Measurements from ENCODE around the gene HS6ST2.

HS6ST2 gene

DNA sequence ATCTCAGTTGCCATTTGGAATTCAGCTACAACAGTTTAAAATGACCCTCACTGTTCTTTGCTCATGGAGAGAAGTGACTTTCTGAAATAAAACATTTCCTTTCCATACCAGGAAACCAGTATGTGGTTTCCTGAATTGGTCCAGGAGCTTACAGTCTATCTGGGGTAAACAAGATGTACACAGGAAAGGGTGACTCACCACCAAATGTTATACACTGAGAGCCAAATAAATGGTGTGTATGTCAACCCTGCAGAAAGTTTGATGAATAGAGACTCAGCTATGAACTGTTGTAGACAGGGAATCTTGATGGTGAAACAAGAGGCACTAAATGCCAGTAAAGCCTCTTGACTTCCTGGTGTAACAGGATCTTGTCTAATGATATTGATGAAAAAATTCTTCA lies 100.4 kb downstream of the HS6ST2 start:
- DNase-seq: no peak
- H3K27ac ChIP-seq (ENCODE audit: low read depth, low read length): no peak overlapping the region
- no peaks in the 10 kb centered on the region for H3K27me3 ChIP-seq (ENCODE audit: insufficient read depth, low read length, poor library complexity)

DNA sequence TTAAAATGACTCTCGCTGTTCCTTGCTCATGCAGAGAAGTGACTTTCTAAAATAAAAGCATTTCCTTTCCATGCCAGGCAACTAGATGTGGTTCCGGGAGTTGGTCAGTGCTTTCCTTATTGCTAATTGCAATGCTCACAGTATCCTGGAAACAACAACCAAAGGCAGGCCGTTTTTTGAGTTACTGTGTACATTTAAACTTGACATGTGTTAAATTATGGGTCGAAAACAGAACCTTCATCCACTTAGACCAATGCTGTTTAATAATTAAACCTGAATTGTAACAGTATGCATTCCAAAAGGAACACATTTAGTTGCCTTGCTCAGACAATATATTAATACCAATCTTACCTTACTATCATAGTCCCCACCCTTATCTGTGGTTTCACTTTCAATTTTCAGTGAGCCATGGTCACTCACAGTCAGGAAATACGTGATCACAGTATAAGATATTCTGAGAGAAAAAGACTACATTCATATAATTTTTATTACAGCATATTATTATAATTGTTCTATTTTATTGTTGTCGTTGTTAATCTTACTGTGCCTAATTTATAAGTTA lies 102.6 kb downstream of the HS6ST2 start:
- Histone ChIP-seq H3K4me2 (ENCODE audit: low read length) (no peak overlapping the region), H2BK5ac (ENCODE audit: low read length) (no peak overlapping the region), H2AK5ac (ENCODE audit: low read length) (no peak overlapping the region), H3K79me1 (ENCODE audit: low read length) (no peaks in the 10 kb centered on the region), H3K27me3 (ENCODE audit: insufficient read depth, low read length, poor library complexity) (no peaks in the 10 kb centered on the region), H2BK15ac (replicated peaks; ENCODE audit: low read depth) (no peak overlapping the region), H3K4ac (ENCODE audit: low read depth, low read length) (no peak overlapping the region), H3K27ac (ENCODE audit: low read depth, low read length) (no peak overlapping the region), H3K56ac (ENCODE audit: low read length) (no peak overlapping the region), H3K9ac (ENCODE audit: low read length) (no peak overlapping the region), H2BK120ac (ENCODE audit: low read depth, low read length) (no peak overlapping the region), H4K8ac (ENCODE audit: low read depth, low read length) (no peak overlapping the region), H3K79me2 (ENCODE audit: control insufficient read depth, insufficient read depth, low read length) (no peaks in the 10 kb centered on the region), H3K36me3 (ENCODE audit: control insufficient read depth, insufficient read depth, low read length) (no peaks in the 10 kb centered on the region), H4K5ac (ENCODE audit: low read length) (no peak overlapping the region), H3K23ac (ENCODE audit: low read length) (no peak overlapping the region), H3K4me1 (ENCODE audit: control insufficient read depth, low read depth, low read length) (no peaks in the 10 kb centered on the region), H3K18ac (ENCODE audit: low read length) (no peak overlapping the region), H3K4me3 (ENCODE audit: low read length) (no peak overlapping the region)
- no peak for DNase-seq
- WGBS (ENCODE audit: extremely low coverage, insufficient coverage, low lambda C conversion rate): no CpG with 5 or more reads among the region's 6 CpGs

More for the DNA sequence above, 100.4 kb downstream of the HS6ST2 start:
- no peaks in the 10 kb centered on the region for H3K36me3 ChIP-seq (ENCODE audit: control insufficient read depth, insufficient read depth, low read length)
- H3K4me3 ChIP-seq (ENCODE audit: low read length): no peak overlapping the region
- no peak overlapping the region for H2AK5ac ChIP-seq (ENCODE audit: low read length)
- no peaks in the 10 kb centered on the region for H3K4me1 ChIP-seq (ENCODE audit: control insufficient read depth, low read depth, low read length)
- no peak overlapping the region for H3K4me2 ChIP-seq (ENCODE audit: low read length)
- no peak overlapping the region for H3K23ac ChIP-seq (ENCODE audit: low read length)
- no peak overlapping the region for H3K18ac ChIP-seq (ENCODE audit: low read length)
- no peak overlapping the region for H3K56ac ChIP-seq (ENCODE audit: low read length)
- H3K4ac ChIP-seq (ENCODE audit: low read depth, low read length): no peak overlapping the region
- no peak overlapping the region for H4K8ac ChIP-seq (ENCODE audit: low read depth, low read length)
- no peak overlapping the region for H2BK120ac ChIP-seq (ENCODE audit: low read depth, low read length)
- H3K9ac ChIP-seq (ENCODE audit: low read length): no peak overlapping the region
- no peak overlapping the region for H4K5ac ChIP-seq (ENCODE audit: low read length)
- no peak overlapping the region for H2BK15ac ChIP-seq (replicated peaks; ENCODE audit: low read depth)
- no peak overlapping the region for H2BK5ac ChIP-seq (ENCODE audit: low read length)
- no peaks in the 10 kb centered on the region for H3K79me1 ChIP-seq (ENCODE audit: low read length)
- H3K79me2 ChIP-seq (ENCODE audit: control insufficient read depth, insufficient read depth, low read length): no peaks in the 10 kb centered on the region

DNA sequence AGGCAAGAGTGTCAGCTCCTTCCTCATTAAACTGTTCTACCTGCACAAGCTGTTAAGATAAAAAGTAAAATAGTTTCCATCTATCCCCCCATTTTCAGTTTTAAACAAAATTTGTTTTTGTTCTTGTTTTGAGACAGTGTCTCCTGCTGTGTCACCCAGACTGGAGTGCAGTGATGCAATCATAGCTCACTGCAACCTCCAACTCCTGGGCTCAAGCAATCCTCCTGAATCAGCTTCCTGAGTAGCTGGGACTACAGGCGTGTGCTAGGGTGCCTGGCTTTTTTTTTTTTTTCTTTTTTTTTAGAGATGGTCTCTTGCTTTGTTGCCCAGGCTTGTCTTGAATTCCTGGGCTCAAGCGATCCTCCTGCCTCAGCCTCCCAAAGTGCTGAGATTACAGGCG lies 105.4 kb downstream of the HS6ST2 start:
- no peak overlapping the region for H2BK5ac ChIP-seq (ENCODE audit: low read length)
- H3K56ac ChIP-seq (ENCODE audit: low read length): no peak overlapping the region
- no peaks in the 10 kb centered on the region for H3K27me3 ChIP-seq (ENCODE audit: insufficient read depth, low read length, poor library complexity)
- H2BK15ac ChIP-seq (replicated peaks; ENCODE audit: low read depth): no peak overlapping the region
- no peak overlapping the region for H3K9ac ChIP-seq (ENCODE audit: low read length)
- H3K4ac ChIP-seq (ENCODE audit: low read depth, low read length): no peak overlapping the region
- H3K4me1 ChIP-seq (ENCODE audit: control insufficient read depth, low read depth, low read length): no peaks in the 10 kb centered on the region
- H3K23ac ChIP-seq (ENCODE audit: low read length): no peak overlapping the region
- WGBS (ENCODE audit: extremely low coverage, insufficient coverage, low lambda C conversion rate): no CpG with 5 or more reads among the region's 3 CpGs
- H3K79me2 ChIP-seq (ENCODE audit: control insufficient read depth, insufficient read depth, low read length): no peaks in the 10 kb centered on the region
- no peak overlapping the region for H3K4me2 ChIP-seq (ENCODE audit: low read length)
- no peak overlapping the region for H2BK120ac ChIP-seq (ENCODE audit: low read depth, low read length)
- DNase-seq: no peak
- no peak overlapping the region for H2AK5ac ChIP-seq (ENCODE audit: low read length)
- H4K5ac ChIP-seq (ENCODE audit: low read length): no peak overlapping the region
- no peaks in the 10 kb centered on the region for H3K79me1 ChIP-seq (ENCODE audit: low read length)
- no peak overlapping the region for H4K8ac ChIP-seq (ENCODE audit: low read depth, low read length)
- H3K27ac ChIP-seq (ENCODE audit: low read depth, low read length): no peak overlapping the region
- no peak overlapping the region for H3K18ac ChIP-seq (ENCODE audit: low read length)
- H3K4me3 ChIP-seq (ENCODE audit: low read length): no peak overlapping the region
- no peaks in the 10 kb centered on the region for H3K36me3 ChIP-seq (ENCODE audit: control insufficient read depth, insufficient read depth, low read length)

DNA sequence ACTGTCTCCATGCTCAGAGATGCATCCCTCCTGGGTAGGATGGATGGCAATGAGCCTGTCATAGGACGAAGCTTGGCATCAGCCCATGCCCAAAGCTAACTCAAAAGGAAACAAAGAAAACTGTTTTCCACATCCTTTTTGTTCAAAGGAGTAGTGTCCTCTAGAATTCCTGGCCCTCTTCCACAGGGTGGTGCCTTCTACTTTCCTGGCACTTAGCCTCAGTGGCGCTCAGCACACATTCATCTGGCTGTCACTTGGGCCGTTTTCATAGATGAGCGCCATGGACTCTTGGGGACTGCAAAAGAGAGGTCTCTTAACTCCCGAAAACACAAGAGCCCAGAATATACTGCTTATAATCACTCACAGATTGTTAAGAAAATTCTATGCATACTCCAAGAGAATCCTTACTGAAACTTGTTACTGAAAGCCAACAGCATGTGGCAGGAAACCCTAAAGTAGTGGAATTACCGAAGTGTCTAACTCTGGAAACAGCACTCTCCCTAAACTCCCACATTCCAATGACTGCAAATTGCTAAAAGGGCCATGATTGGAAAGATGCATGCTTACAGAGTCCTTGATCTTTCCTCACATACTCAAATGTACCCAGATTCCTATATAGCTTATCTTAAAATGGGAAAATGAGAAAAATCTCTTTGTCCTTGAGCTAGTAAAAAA lies 110.0 kb downstream of the HS6ST2 start:
- H3K4me1 ChIP-seq (ENCODE audit: control insufficient read depth, low read depth, low read length): no peaks in the 10 kb centered on the region
- no peak overlapping the region for H2BK15ac ChIP-seq (replicated peaks; ENCODE audit: low read depth)
- no peak overlapping the region for H4K5ac ChIP-seq (ENCODE audit: low read length)
- no peaks in the 10 kb centered on the region for H3K27me3 ChIP-seq (ENCODE audit: insufficient read depth, low read length, poor library complexity)
- H3K79me1 ChIP-seq (ENCODE audit: low read length): no peaks in the 10 kb centered on the region
- no peak overlapping the region for H2BK120ac ChIP-seq (ENCODE audit: low read depth, low read length)
- no peak overlapping the region for H3K23ac ChIP-seq (ENCODE audit: low read length)
- no peak overlapping the region for H4K8ac ChIP-seq (ENCODE audit: low read depth, low read length)
- no peak overlapping the region for H3K18ac ChIP-seq (ENCODE audit: low read length)
- no peak overlapping the region for H2AK5ac ChIP-seq (ENCODE audit: low read length)
- H3K9ac ChIP-seq (ENCODE audit: low read length): no peak overlapping the region
- no peak overlapping the region for H2BK5ac ChIP-seq (ENCODE audit: low read length)
- H3K27ac ChIP-seq (ENCODE audit: low read depth, low read length): no peak overlapping the region
- no peaks in the 10 kb centered on the region for H3K36me3 ChIP-seq (ENCODE audit: control insufficient read depth, insufficient read depth, low read length)
- no peak overlapping the region for H3K4me2 ChIP-seq (ENCODE audit: low read length)
- WGBS (ENCODE audit: extremely low coverage, insufficient coverage, low lambda C conversion rate): no CpG with 5 or more reads among the region's 6 CpGs
- no peak overlapping the region for H3K4ac ChIP-seq (ENCODE audit: low read depth, low read length)
- DNase-seq: no peak
- H3K79me2 ChIP-seq (ENCODE audit: control insufficient read depth, insufficient read depth, low read length): no peaks in the 10 kb centered on the region
- no peak overlapping the region for H3K56ac ChIP-seq (ENCODE audit: low read length)
- no peak overlapping the region for H3K4me3 ChIP-seq (ENCODE audit: low read length)

DNA sequence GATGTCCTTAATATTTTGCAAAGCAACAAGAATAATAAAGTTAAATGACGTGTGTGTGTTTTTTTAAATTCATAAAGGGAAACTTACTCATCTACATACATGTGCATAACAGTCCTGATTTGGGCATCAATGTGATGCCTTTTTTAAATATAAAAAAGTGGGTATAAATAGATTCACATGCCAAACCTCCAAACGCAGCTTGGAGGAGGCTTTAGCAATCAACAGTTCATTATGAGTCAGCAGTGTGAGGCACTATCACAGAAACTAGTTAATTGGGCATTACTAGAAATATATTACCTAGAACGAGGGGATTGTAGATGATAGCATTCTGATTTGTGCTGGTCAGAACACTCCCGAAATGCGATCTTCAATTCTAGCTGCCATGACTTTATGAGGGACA lies 115.1 kb downstream of the HS6ST2 start:
- no peak overlapping the region for H3K4me3 ChIP-seq (ENCODE audit: low read length)
- H2BK5ac ChIP-seq (ENCODE audit: low read length): no peak overlapping the region
- no peak overlapping the region for H2BK15ac ChIP-seq (replicated peaks; ENCODE audit: low read depth)
- no peaks in the 10 kb centered on the region for H3K36me3 ChIP-seq (ENCODE audit: control insufficient read depth, insufficient read depth, low read length)
- H3K79me1 ChIP-seq (ENCODE audit: low read length): no peaks in the 10 kb centered on the region
- peak overlapping the region; percentile 25 for H3K56ac ChIP-seq (ENCODE audit: low read length)
- no peak overlapping the region for H3K4ac ChIP-seq (ENCODE audit: low read depth, low read length)
- no peak overlapping the region for H2AK5ac ChIP-seq (ENCODE audit: low read length)
- no peak overlapping the region for H3K9ac ChIP-seq (ENCODE audit: low read length)
- no peak overlapping the region for H4K8ac ChIP-seq (ENCODE audit: low read depth, low read length)
- WGBS (ENCODE audit: extremely low coverage, insufficient coverage, low lambda C conversion rate): no CpG with 5 or more reads among the region's 5 CpGs
- no peaks in the 10 kb centered on the region for H3K27me3 ChIP-seq (ENCODE audit: insufficient read depth, low read length, poor library complexity)
- no peak overlapping the region for H4K5ac ChIP-seq (ENCODE audit: low read length)
- no peaks in the 10 kb centered on the region for H3K79me2 ChIP-seq (ENCODE audit: control insufficient read depth, insufficient read depth, low read length)
- no peaks in the 10 kb centered on the region for H3K4me1 ChIP-seq (ENCODE audit: control insufficient read depth, low read depth, low read length)
- no peak overlapping the region for H3K23ac ChIP-seq (ENCODE audit: low read length)
- no peak overlapping the region for H3K27ac ChIP-seq (ENCODE audit: low read depth, low read length)
- no peak overlapping the region for H3K4me2 ChIP-seq (ENCODE audit: low read length)
- peak; percentile 14 for DNase-seq
- no peak overlapping the region for H2BK120ac ChIP-seq (ENCODE audit: low read depth, low read length)
- no peak overlapping the region for H3K18ac ChIP-seq (ENCODE audit: low read length)
